SK-N-SH treated with all-trans-retinoic acid at 6 μM for 48 hours (cell line): ENCODE results near the gene PTPRT.

ENCODE experiments used
- ATAC-seq: fragments of 200-7000 bp; cut with Tn5 transposase; 3 replicates; pipeline ENCODE4 v1.9.1; 2020; ENCODE audit warnings: mild to moderate bottlenecking, moderate library complexity
- BACH2 ChIP-seq: fragments of 250-450 bp; sonication (Bioruptor Pico); IDR thresholded peaks from 2 replicates; pipeline ENCODE4 v1.9.0; 2021; ENCODE audit warnings: mild to moderate bottlenecking, borderline replicate concordance
- CREB5 ChIP-seq: fragments of 250-450 bp; sonication (Bioruptor Pico); IDR thresholded peaks from 2 replicates; pipeline ENCODE4 v1.5.1; 2020; ENCODE audit warnings: low read depth, mild to moderate bottlenecking, moderate library complexity
- CSDC2 ChIP-seq: fragments of 250-450 bp; sonication (Bioruptor Pico); IDR thresholded peaks from 2 replicates; pipeline ENCODE4 v1.5.0; 2020; ENCODE audit warnings: mild to moderate bottlenecking, moderate library complexity
- ESRRG ChIP-seq: fragments of 250-450 bp; sonication (Bioruptor Pico); IDR thresholded peaks from 2 replicates; pipeline ENCODE4 v1.6.1; 2021; ENCODE audit warnings: mild to moderate bottlenecking
- GLIS3 ChIP-seq: fragments of 250-450 bp; sonication (Bioruptor Pico); IDR thresholded peaks from 2 replicates; pipeline ENCODE4 v1.5.0; 2020; ENCODE audit warnings: mild to moderate bottlenecking, moderate library complexity
- ISL1 ChIP-seq: fragments of 250-450 bp; sonication (Bioruptor Pico); IDR thresholded peaks from 2 replicates; pipeline ENCODE4 v2.1.2; 2022; ENCODE audit warnings: mild to moderate bottlenecking, moderate library complexity
- OSR1 ChIP-seq: fragments of 250-450 bp; sonication (Bioruptor Pico); IDR thresholded peaks from 2 replicates; pipeline ENCODE4 v1.8.0; 2022; ENCODE audit warnings: moderate library complexity, mild to moderate bottlenecking, inconsistent platforms
- PPARA ChIP-seq: fragments of 250-450 bp; sonication (Bioruptor Pico); IDR thresholded peaks from 2 replicates; pipeline ENCODE4 v1.5.0; 2020; ENCODE audit warnings: mild to moderate bottlenecking, borderline replicate concordance
- RARB ChIP-seq: fragments of 250-450 bp; sonication (Bioruptor Pico); IDR thresholded peaks from 2 replicates; pipeline ENCODE4 v1.8.0; 2021; ENCODE audit warnings: mild to moderate bottlenecking, moderate library complexity
- TCF4 ChIP-seq: fragments of 250-450 bp; sonication (Bioruptor Pico); IDR thresholded peaks from 2 replicates; pipeline ENCODE4 v1.8.0; 2021; ENCODE audit warnings: mild to moderate bottlenecking, moderate library complexity, borderline replicate concordance
- TOX ChIP-seq: fragments of 250-450 bp; sonication (Bioruptor Pico); IDR thresholded peaks from 2 replicates; pipeline ENCODE4 v1.8.0; 2021; ENCODE audit warnings: mild to moderate bottlenecking, moderate library complexity, borderline replicate concordance
- ZC3H10 ChIP-seq: fragments of 250-450 bp; sonication (Bioruptor Pico); IDR thresholded peaks from 2 replicates; pipeline ENCODE4 v1.5.1; 2021; ENCODE audit warnings: mild to moderate bottlenecking, moderate library complexity
- ZFP3 ChIP-seq: fragments of 250-450 bp; sonication (Bioruptor Pico); IDR thresholded peaks from 2 replicates; pipeline ENCODE4 v1.5.0; 2020; ENCODE audit warnings: mild to moderate bottlenecking, moderate library complexity
- ZNF565 ChIP-seq: fragments of 450-650 bp; formaldehyde crosslinking; conservative IDR thresholded peaks from 2 replicates; pipeline ENCODE4 v1.5.0; 2020; ENCODE audit warnings: low read depth, mild to moderate bottlenecking, moderate library complexity
- ZNF70 ChIP-seq: fragments of 450-650 bp; formaldehyde crosslinking; IDR thresholded peaks from 2 replicates; pipeline ENCODE4 v1.5.0; 2020; ENCODE audit warnings: mild to moderate bottlenecking, moderate library complexity
- ZNF8 ChIP-seq: fragments of 450-650 bp; formaldehyde crosslinking; IDR thresholded peaks from 2 replicates; pipeline ENCODE4 v1.5.0; 2020; ENCODE audit warnings: mild to moderate bottlenecking, moderate library complexity
- TF ChIP-seq, protein P1 (sequence below): fragments of 250-450 bp; sonication (Bioruptor Pico); IDR thresholded peaks from 2 replicates; pipeline ENCODE4 v1.5.0; 2020; ENCODE audit warnings: mild to moderate bottlenecking, moderate library complexity
- TF ChIP-seq, protein P2 (sequence below): fragments of 250-450 bp; sonication (Bioruptor Pico); IDR thresholded peaks from 2 replicates; pipeline ENCODE4 v1.8.0; 2021; ENCODE audit warnings: low read depth, mild to moderate bottlenecking, moderate library complexity, borderline replicate concordance
- TF ChIP-seq, protein P3 (sequence below): fragments of 250-450 bp; sonication (Bioruptor Pico); IDR thresholded peaks from 2 replicates; pipeline ENCODE4 v1.5.1; 2021; ENCODE audit warnings: mild to moderate bottlenecking, moderate library complexity

Gene PTPRT

DNA sequence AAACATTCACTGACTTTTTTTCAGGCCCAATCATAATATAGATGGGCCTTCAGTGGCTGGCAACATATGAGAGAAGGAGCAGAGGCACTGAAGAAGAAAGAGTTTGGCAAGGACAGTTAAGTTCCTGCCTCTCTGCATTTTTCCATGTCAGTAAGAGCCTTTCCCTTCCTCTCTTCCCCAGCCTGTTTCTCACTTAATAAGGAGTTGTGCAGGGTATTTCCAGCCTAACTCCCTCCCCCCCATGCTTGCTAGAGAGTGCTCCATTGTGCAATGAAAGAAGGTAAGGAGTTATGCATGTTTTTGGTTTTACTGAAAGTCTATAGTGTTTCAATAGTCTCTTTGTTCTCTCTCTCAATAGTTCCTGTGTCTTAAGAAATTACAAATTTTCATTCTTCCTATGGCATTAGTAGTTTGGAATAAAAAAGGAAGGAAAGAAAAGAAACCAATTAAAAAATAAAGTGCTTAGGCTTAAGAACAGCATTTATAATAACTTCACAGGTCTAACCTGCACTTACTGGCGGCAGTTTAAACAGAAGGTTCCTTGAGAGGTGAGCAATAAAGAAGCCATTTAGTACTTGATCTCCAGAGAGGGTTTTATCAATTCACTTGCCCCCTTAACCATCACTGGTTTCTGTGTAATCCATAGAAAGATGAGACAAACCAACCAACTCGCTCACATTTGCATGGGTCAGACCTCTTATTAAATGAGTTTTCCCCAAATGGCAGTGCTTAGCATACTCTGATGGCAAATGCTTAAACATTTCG, 251.1 kb downstream of the PTPRT start:
- TF ChIP-seq TCF4 (CRISPR knock-in tag) (no peak), GLIS3 (no peak), CREB5 (CRISPR knock-in tag) (no peak), CSDC2 (CRISPR knock-in tag) (no peak), PPARA (no peak), ISL1 (CRISPR knock-in tag) (no peak), ZNF565 (no peak), ZNF8 (CRISPR knock-in tag) (no peak), BACH2 (CRISPR knock-in tag) (no peak), TOX (CRISPR knock-in tag) (no peak), ZFP3 (CRISPR knock-in tag) (no peak), ESRRG (CRISPR knock-in tag) (no peak), ZNF70 (CRISPR knock-in tag) (no peak), RARB (no peak)
- TF ChIP-seq, protein P1, sequence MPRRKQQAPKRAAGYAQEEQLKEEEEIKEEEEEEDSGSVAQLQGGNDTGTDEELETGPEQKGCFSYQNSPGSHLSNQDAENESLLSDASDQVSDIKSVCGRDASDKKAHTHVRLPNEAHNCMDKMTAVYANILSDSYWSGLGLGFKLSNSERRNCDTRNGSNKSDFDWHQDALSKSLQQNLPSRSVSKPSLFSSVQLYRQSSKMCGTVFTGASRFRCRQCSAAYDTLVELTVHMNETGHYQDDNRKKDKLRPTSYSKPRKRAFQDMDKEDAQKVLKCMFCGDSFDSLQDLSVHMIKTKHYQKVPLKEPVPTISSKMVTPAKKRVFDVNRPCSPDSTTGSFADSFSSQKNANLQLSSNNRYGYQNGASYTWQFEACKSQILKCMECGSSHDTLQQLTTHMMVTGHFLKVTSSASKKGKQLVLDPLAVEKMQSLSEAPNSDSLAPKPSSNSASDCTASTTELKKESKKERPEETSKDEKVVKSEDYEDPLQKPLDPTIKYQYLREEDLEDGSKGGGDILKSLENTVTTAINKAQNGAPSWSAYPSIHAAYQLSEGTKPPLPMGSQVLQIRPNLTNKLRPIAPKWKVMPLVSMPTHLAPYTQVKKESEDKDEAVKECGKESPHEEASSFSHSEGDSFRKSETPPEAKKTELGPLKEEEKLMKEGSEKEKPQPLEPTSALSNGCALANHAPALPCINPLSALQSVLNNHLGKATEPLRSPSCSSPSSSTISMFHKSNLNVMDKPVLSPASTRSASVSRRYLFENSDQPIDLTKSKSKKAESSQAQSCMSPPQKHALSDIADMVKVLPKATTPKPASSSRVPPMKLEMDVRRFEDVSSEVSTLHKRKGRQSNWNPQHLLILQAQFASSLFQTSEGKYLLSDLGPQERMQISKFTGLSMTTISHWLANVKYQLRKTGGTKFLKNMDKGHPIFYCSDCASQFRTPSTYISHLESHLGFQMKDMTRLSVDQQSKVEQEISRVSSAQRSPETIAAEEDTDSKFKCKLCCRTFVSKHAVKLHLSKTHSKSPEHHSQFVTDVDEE = no peak
- TF ChIP-seq, protein P2, sequence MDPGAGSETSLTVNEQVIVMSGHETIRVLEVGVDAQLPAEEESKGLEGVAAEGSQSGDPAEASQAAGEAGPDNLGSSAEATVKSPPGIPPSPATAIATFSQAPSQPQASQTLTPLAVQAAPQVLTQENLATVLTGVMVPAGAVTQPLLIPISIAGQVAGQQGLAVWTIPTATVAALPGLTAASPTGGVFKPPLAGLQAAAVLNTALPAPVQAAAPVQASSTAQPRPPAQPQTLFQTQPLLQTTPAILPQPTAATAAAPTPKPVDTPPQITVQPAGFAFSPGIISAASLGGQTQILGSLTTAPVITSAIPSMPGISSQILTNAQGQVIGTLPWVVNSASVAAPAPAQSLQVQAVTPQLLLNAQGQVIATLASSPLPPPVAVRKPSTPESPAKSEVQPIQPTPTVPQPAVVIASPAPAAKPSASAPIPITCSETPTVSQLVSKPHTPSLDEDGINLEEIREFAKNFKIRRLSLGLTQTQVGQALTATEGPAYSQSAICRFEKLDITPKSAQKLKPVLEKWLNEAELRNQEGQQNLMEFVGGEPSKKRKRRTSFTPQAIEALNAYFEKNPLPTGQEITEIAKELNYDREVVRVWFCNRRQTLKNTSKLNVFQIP (CRISPR knock-in tag) = no peak
- TF ChIP-seq, protein P3, sequence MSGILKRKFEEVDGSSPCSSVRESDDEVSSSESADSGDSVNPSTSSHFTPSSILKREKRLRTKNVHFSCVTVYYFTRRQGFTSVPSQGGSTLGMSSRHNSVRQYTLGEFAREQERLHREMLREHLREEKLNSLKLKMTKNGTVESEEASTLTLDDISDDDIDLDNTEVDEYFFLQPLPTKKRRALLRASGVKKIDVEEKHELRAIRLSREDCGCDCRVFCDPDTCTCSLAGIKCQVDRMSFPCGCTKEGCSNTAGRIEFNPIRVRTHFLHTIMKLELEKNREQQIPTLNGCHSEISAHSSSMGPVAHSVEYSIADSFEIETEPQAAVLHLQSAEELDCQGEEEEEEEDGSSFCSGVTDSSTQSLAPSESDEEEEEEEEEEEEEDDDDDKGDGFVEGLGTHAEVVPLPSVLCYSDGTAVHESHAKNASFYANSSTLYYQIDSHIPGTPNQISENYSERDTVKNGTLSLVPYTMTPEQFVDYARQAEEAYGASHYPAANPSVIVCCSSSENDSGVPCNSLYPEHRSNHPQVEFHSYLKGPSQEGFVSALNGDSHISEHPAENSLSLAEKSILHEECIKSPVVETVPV (CRISPR knock-in tag) = no peak
- ATAC-seq = no peak

GRCh38 chr20:42936482-42936881, 253.2 kb downstream of the PTPRT start:
- no peak for ATAC-seq
- TF ChIP-seq ESRRG (CRISPR knock-in tag) (no peak), ZFP3 (CRISPR knock-in tag) (no peak), ISL1 (CRISPR knock-in tag) (no peak), RARB (no peak), CSDC2 (CRISPR knock-in tag) (no peak), OSR1 (no peak), PPARA (no peak), TOX (CRISPR knock-in tag) (no peak), ZC3H10 (CRISPR knock-in tag) (no peak)
- TF ChIP-seq, protein P1 = no peak

- TF ChIP-seq, protein P2 (CRISPR knock-in tag) = no peak
- TF ChIP-seq, protein P1 = no peak
- TF ChIP-seq GLIS3 = no peak
- ATAC-seq = no peak
Measured at GRCh38 chr20:42924215-42924614, 265.5 kb downstream of the PTPRT start.
